Ramos (cell line): Measurements from ENCODE around the gene DENND5B.
"Not testable (repeated sequence)": the region's sequence is repeated elsewhere in the genome, so short reads cannot be mapped to it uniquely, and the experiment has no call there.

Experiments used
- in situ Hi-C: fragments of 300-500 bp; cut with MboI; formaldehyde crosslinking; loops from one replicate; pipeline ENCODE4 v1.14.3; 2022; ENCODE audit warnings: low sequenced_read_pairs; ENCODE audit not compliant: unreplicated experiment

Gene DENND5B

GRCh38 chr12:31516702-31517101 lies 74.2 kb downstream of the DENND5B start:
- in situ Hi-C loops = no loop called here

DNA sequence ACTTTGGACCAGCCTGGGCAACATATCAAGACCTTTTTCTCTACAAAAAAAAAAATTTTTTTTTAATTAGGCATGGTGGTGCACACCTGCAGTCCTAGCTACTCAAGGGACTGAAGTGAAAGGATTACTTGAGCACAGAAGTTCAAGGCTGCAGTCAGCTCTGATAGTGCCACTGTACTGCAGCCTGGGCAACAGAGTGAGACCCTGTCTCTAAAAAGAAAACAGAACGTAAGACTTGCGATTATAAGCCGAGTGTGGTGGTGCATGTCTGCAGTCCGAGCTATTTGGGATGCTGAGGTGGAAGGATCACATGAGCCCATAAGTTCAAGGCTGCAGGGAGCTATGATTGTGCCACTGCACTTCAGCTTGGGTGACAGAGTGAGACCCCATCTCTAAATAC lies 76.0 kb downstream of the DENND5B start:
- in situ Hi-C loops = no loop called here

DNA sequence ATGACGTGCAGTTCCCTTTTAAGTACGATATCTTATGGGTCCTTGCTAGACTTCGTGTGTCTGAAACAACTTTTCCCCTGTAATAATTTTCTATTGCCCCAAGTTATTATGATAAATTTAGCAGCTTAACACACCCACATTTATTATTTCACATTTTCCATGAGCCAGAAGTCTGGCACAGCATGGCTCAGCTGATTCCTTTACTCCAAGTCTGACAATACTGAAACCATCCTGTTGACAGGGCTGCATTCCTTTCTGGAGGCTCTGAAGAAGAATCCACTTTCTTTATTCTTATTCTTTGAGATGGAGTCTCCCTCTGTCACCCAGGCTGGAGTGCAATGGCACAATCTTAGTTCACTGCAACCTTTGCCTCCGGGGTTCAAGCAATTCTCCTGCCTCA lies 80.9 kb downstream of the DENND5B start:
- in situ Hi-C loops = no loop called here

DNA sequence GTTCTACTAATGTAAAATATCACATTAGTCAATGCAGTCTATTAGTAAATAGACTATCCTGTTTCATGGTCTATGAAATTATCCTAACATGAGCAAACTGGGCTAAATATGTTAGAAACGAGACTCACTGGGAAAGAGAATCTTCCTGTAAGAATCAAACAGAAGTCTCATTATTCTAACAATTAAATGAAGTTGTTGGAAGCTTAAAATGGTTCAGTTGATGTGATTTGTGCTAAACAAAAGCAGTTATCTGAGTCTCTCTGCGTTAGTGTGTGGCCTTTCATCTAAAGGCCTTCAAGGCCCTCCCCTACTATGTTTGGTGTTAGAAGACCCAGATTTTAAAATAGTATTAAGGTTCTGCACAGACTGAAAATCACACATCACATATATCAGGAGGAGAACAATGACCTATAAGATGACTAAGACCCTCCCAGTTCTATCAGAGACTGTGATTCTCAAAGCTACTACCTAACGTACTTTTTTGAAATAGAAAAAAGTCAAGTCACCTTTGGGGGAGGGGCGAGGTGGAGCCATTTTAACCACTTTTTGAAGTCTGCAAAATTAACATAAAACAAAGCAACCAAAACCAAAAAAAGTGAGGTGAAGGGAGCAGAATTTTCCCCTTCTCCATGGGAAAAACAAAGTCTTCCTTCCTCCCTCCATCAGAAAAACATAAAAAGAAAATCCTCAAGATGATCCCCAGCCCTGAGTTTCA lies 82.3 kb downstream of the DENND5B start:
- in situ Hi-C loops = no loop called here

GRCh38 chr12:31507966-31508365 lies 83.0 kb downstream of the DENND5B start:
- in situ Hi-C loops = no loop called here

DNA sequence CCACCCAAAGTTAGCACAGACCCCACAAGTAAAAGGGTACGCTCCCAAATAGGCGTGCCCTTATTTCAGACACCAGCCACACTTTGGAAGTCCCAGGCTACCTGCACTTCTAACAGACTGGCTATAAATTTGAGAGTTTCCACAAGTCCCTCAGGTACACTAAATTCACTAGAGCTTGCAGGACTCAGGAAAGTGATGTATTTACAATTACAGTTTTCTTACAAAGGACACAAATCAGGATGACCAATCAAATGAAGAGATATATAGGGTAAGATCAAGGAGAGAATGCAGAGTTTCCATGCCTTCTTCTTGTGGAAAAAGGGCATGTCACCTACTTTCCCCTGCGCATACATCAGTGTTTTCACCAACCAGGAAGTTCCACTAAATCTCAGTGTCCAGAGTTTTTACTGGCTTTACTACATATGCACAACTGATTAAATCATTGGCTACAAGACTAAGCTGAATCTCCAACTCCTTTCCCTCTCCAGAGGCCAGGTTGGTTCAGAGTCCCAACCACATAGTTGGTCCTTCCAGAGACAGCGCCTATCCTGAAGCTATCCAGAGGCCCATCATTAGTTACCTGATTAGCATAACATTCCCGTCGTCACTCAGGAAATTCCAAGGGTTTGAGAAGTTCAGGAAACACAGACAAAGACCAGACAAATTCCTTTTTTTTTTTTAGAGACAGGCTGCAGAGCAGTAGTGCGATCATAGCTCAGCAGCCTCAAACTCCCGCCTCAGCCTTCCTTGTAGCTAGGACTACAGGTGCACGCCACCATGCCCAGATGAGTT lies 84.2 kb downstream of the DENND5B start:
- in situ Hi-C loops = no loop called here

DNA sequence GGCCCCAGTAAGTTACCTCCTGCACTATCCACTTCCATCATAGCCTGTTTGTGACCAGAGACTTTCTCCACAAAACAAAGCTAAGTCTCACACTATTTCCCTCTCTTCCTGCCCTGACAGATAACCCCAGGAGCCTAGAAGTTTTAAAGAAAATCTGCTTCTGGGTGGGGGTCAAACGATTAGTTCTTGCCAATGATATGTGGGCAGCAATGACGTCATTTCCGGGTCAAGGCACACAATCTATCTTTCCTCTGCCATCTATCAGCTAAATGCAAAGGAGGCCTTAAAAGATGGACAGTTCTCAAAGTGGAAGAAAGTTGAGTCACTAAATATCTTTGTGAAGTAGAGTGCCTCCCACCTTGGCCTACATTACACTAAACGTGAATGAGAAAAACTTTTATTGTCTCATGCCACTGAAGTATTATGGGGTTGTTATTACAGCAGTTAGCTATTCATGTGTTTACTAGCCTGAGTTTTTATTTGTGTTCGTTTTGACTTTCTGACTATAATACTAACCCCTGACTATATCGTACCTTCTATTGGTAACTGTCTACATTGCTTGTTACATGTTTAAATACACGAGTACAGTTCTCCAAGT lies 86.2 kb downstream of the DENND5B start:
- in situ Hi-C loops = no loop called here

DNA sequence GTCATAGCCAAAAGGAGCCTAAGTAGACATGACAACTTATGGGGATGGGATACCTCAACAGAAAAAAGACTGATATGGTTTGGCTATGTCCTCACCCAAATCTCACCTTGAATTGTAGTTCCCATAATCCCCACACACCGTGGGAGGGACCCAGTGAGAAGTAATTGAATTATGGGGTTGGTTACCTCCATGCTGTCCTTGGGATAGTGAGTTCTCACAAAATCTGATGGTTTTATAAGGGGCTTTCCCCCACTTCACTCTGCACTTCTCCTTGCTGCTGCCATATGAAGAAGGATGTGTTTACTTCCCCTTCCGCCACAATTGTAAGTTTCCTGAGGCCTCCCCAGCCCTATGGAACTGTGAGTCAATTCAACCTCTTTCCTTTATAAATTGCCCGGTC lies 89.9 kb downstream of the DENND5B start:
- in situ Hi-C loops = not testable (repeated sequence)

DNA sequence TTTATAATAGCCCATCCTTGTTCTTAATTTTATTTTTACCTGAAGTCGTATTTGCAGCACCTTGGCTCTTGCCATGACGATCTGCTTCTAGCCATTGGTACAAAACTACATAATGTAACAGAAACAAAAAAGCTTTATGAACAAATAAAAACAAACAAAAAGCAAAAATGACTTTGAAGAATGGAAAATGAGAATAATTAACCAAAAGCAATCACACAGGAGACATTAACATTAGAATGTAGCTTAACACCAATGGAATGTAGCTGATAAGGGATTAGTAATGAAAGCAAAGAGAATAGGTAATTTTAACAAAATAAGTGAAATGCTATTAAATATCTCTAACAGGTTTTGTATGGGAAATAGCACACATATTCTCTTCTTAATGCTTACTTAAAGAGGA lies 91.4 kb downstream of the DENND5B start:
- in situ Hi-C loops = no loop called here

DNA sequence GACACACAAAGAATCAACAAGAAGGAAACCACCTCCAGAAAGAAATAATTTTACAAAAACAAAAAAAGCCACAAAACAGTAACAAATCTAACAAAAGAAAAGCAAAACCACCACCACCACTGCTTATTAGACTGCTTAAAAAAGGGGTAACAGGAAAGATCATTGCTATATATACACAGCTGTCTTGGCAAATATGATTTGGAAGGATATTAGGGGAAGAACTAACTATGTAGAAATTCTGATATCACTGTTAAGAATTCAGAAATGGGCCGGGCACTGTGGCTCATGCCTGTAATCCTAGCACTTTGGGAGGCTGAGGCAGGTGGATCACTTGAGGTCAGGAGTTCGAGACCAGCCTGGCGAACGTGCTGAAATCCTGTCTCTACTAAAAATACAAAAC lies 92.5 kb downstream of the DENND5B start:
- in situ Hi-C loops = no loop called here

- in situ Hi-C loops = no loop called here
These were observed 94.7 kb downstream of the DENND5B start for GRCh38 chr12:31496257-31496656.

DNA sequence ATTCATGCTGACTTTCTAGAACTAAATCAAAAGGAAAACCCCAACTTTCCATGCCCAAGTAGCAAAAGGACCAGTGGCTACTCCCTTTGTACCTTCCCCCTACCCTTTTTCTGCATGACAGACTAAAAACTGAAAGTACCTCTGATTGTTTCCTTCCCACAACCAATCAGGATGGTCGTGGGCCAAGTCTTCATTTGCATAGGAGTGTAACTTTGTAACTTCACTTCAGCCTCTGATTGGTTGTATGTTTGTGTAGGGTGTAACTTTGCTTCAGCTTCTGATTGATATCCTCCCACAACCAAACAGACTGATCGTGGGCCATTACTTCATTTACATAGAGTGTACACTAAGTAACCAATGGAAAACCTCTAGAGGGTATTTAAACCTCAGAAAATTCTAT lies 96.5 kb downstream of the DENND5B start:
- in situ Hi-C loops = no loop called here

GRCh38 chr12:31492599-31493196 lies 98.2 kb downstream of the DENND5B start:
- in situ Hi-C loops = no loop called here

DNA sequence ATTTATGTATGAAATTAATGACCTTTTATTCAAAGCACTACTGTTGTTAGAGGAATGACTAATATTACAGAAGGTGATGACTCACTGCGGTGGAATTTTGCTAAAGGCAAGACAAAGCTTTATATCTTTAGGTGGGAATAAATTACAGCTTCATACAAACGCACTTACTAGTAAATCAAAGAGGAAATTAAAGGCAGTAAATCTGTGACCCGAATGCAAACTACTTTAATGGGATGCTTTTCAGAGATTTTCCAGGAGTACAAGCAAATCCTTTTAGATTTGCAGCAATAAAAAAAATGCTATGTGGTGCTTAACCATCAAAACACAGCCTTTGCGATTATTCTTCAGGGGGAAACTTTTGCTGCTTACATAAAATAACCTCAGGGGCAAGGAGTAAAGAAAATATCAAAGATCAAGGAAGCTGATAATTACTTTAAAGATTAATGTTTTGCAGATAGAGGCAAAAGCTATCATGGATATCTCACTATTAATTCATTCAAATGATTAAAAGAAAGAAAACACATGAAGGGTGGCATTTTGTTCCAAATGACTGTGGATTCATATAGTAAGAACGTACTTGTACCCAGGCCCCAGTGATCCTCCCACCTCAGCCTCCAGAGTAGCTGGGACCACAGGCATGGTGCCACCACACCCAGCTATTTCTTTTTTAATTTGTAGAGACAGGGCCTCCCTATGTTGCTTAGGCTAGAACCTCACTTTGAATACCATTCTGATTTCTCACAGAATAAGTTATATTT lies 98.9 kb downstream of the DENND5B start:
- in situ Hi-C loops = no loop called here

DNA sequence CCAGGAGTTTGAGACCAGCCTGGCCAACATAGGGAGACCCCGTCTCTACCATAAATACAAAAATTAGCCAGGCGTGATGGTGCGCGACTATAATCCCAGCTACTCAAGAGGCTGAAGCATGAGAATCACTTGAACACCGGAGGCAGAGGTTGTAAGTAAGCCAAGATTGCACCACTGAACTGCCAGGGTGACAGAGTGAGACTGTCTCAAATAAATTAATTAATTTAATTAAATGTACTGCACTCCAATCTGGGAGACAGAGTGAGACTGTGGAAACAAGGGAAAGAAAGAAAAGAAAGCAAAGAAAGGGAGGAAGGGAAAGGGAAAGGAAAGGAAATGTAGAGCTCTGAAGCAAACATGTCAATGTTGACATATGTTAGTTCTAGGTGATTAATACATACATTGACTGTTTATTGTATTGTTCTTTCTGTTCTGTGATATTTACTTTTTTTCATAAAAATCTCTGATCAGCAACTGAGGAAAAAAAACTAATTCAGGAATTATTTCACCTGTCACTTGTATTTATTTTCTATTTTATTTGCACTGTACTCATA lies 99.6 kb downstream of the DENND5B start:
- in situ Hi-C loops = no loop called here

GRCh38 chr12:31488737-31489338 lies 102.1 kb downstream of the DENND5B start:
- in situ Hi-C loops = no loop called here

- in situ Hi-C loops = no loop called here
These were observed 105.4 kb downstream of the DENND5B start for GRCh38 chr12:31485571-31485970.

DNA sequence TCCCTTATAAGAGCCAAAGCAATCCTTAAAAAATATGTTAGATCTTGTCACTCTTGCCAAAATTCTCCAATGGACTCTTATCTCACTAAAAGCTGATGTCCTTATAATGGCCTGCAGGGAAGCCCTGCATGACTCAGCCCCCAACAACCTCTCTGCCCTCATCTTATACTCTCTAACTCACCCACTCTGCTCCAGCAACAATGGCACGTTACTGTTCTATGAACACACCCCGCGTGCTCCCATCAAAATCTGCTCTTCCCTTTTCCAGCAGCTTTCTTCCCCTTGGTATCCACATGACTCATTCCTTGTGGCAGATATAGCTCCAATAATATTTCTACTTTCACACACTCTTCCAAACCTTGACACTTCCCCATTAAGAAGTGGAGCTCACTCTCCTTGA lies 108.1 kb downstream of the DENND5B start:
- in situ Hi-C loops = no loop called here

DNA sequence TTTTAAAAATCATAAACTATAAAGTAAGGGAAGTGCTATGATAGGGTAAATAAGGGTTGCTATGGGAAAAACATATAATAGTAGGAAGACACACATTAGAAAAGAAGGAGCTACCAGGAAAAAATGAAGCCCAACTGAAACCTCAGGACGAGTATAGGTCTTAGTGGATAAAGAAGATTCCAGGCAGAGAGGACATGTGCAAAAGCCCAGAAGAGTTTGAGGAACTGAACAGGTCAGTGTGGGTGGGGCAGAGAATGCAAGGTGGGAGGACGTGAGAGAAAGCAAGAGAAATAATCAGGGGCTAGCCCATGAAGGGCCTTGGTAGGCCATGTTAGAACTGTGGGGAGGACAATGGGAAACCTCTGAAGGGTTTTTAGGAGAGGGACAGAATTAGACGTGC lies 109.5 kb downstream of the DENND5B start:
- in situ Hi-C loops = no loop called here
